HG02588 (cell line): Measurements from ENCODE around the gene TAS1R1.

Source experiments
- ATAC-seq: cut with Tn5 transposase; IDR thresholded peaks from one replicate; pipeline ENCODE4 v1.9.1; 2021; ENCODE audit warnings: mild to moderate bottlenecking, moderate library complexity; ENCODE audit not compliant: unreplicated experiment

Gene TAS1R1

DNA sequence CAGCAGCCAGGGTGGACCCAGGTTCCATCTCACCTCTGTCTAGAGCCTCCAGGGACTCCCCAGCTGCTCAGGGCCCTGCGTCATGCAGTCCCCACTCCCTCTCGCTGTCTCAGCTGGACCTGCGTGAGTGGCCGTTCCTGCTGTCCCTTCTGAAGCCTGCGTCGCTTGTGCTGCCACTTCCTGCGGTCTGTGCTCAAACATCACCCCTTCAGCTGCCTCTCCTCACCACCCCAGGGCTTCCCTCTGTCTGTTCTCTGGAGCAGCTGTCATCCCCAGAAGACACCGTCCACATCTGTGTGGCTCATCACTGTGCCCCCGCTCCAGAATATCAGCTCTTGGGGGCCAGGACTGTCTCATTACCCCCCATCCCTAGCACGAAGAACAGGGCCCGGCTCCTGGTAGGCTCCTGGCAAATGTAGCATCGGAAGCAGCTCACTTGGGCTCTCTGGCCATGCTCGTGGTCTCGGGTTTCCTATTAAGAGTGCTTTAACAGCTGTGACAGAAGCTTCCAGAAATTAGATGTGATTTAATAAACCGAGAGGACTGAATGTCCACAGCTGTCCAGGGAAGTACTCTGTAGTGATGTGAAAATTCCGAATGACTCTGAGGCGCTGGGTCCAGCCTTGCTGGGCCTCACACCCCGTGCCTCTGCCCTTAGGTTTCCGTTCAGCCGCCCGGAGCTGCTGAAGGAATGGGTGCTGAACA lies 72.9 kb downstream of the TAS1R1 start:
- ATAC-seq: no peak

DNA sequence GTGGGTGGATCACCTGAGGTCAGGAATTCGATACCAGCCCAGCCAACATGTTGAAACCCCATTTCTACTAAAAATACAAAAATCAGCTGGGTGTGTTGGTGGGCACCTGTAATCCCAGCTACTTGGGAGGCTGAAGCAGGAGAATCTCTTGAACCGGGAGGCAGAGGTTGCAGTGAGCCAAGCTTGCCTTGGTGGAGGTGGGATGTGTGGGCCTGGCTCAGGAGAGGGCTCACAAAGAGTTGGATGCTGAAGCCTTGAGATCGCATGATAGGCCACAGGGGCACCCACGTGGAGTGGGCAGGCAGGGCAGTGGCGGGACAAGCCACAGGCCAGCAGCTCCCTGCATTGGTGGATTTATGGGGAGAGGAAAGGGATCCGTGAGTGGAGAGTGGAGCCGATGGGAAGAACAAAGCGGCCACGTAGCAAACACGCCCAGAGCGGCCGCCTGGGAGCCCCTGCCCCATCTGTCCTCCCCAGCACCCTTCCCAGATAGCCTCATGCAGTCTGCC lies 73.9 kb downstream of the TAS1R1 start:
- ATAC-seq: no peak
